PC-9 (cell line): ENCODE results near the gene UNC119B.

ENCODE experiments used
- CTCF ChIP-seq: fragments of 200-600 bp; sonication (generic); conservative IDR thresholded peaks from 2 replicates; pipeline ENCODE4 v1.6.1; 2017; ENCODE audit warnings: mixed run types, antibody characterized with exemption, mild to moderate bottlenecking, moderate library complexity
- EZH2 ChIP-seq: fragments of 200-600 bp; sonication (generic); IDR thresholded peaks from 2 replicates; pipeline ENCODE4 v1.8.0; 2017; ENCODE audit warnings: antibody characterized with exemption, low read depth

GRCh38 chr12:120668868-120669840, 41.1 kb upstream of the UNC119B start:
- TF ChIP-seq CTCF: no peak
- no peak for TF ChIP-seq EZH2
